OCI-LY3 (cell line): ENCODE measurements around the gene ESD.

Source experiments
- H2AFZ ChIP-seq: fragments of 200-600, 300-600 bp; shearing (Covaris generic); 2 replicates; pipeline ENCODE4 v1.6.0; 2014; ENCODE audit warnings: antibody characterized with exemption, low read depth, low read length
- H3K27ac ChIP-seq: fragments of 200-600, 300-600 bp; sonication (generic); 2 replicates; pipeline ENCODE4 v1.5.1; 2014; ENCODE audit warnings: mild to moderate bottlenecking, low read length, moderate library complexity, mixed read lengths
- H3K27me3 ChIP-seq: fragments of 200-600, 300-600 bp; sonication (generic); 2 replicates; pipeline ENCODE4 v1.6.1; 2014; ENCODE audit warnings: low read depth, low read length, mixed read lengths
- H3K36me3 ChIP-seq: fragments of 200-600, 300-600 bp; sonication (generic); replicated peaks from 2 replicates; pipeline ENCODE3; 2014; ENCODE audit warnings: low read depth, low read length, mixed read lengths
- H3K4me1 ChIP-seq: fragments of 300-600, 200-600 bp; sonication (generic); 2 replicates; pipeline ENCODE4 v1.6.1; 2014; ENCODE audit warnings: low read length, mixed read lengths
- H3K4me2 ChIP-seq: fragments of 200-600, 300-600 bp; sonication (generic); 2 replicates; pipeline ENCODE4 v1.6.1; 2014; ENCODE audit warnings: low read length, mixed read lengths
- H3K4me3 ChIP-seq: fragments of 300-600, 200-600 bp; sonication (generic); 2 replicates; pipeline ENCODE4 v1.5.1; 2014; ENCODE audit warnings: antibody characterized with exemption, mild to moderate bottlenecking, low read length, moderate library complexity
- H3K79me2 ChIP-seq: fragments of 300-600, 200-600 bp; shearing (Covaris generic); 2 replicates; pipeline ENCODE4 v1.6.1; 2014; ENCODE audit warnings: mild to moderate bottlenecking, low read length, mixed read lengths
- H3K9ac ChIP-seq: fragments of 300-600, 200-600 bp; shearing (Covaris generic); 2 replicates; pipeline ENCODE4 v1.6.0; 2014; ENCODE audit warnings: mild to moderate bottlenecking, low read length, moderate library complexity
- H3K9me3 ChIP-seq: fragments of 200-600, 300-600 bp; shearing (Covaris generic); 2 replicates; pipeline ENCODE4 v1.6.1; 2014; ENCODE audit warnings: low read length, mixed read lengths; ENCODE audit not compliant: insufficient read depth
- H4K20me1 ChIP-seq: fragments of 200-600, 300-600 bp; sonication (generic); 2 replicates; pipeline ENCODE4 v1.6.1; 2016; ENCODE audit warnings: low read length, mixed read lengths; ENCODE audit not compliant: insufficient read depth
- CTCF ChIP-seq: fragments of 200-600, 300-600 bp; sonication (generic); IDR thresholded peaks from 2 replicates; pipeline ENCODE4 v1.5.1; 2014; ENCODE audit warnings: antibody characterized with exemption, low read length, low read depth
- EZH2phosphoT487 ChIP-seq: fragments of 200-600 bp; shearing (Covaris generic); IDR thresholded peaks from 2 replicates; pipeline ENCODE4 v1.6.1; 2018; ENCODE audit warnings: antibody characterized with exemption, mixed run types, low read depth

Gene ESD

GRCh38 chr13:46801858-46802257 is 4.9 kb upstream of the ESD start:
- no peak overlapping the region for H2AFZ ChIP-seq
- TF ChIP-seq CTCF (no peak), EZH2phosphoT487 (no peak)
- H3K4me1 ChIP-seq: peaks cover 11% of the 10 kb centered on the region
- H3K36me3 ChIP-seq: no peaks in the 10 kb centered on the region
- H3K27me3 ChIP-seq: no peaks in the 10 kb centered on the region
- H4K20me1 ChIP-seq: no peaks in the 10 kb centered on the region
- H3K9ac ChIP-seq: no peak overlapping the region
- peaks cover 1% of the 10 kb centered on the region for H3K79me2 ChIP-seq
- H3K4me2 ChIP-seq: no peak overlapping the region
- H3K9me3 ChIP-seq: no peaks in the 10 kb centered on the region
- H3K4me3 ChIP-seq: no peak overlapping the region
- H3K27ac ChIP-seq: no peak overlapping the region

- Histone ChIP-seq H3K27ac (no peak overlapping the region), H3K27me3 (no peaks in the 10 kb centered on the region), H3K36me3 (peaks cover 3% of the 10 kb centered on the region), H2AFZ (no peak overlapping the region), H4K20me1 (no peaks in the 10 kb centered on the region), H3K4me1 (peaks cover 21% of the 10 kb centered on the region), H3K4me2 (no peak overlapping the region), H3K4me3 (no peak overlapping the region), H3K9me3 (no peaks in the 10 kb centered on the region), H3K79me2 (peaks cover 28% of the 10 kb centered on the region), H3K9ac (no peak overlapping the region)
- TF ChIP-seq EZH2phosphoT487 (no peak), CTCF (no peak)
Observed at GRCh38 chr13:46799139-46799538, 2.2 kb upstream of the ESD start.

- Histone ChIP-seq H3K36me3 (peaks cover 7% of the 10 kb centered on the region), H3K4me3 (peak overlapping the region; percentile 87), H3K79me2 (peaks cover 43% of the 10 kb centered on the region), H3K27me3 (no peaks in the 10 kb centered on the region), H3K9ac (peak overlapping the region; percentile 98), H2AFZ (peak overlapping the region; percentile 64), H3K27ac (peak overlapping the region; percentile 77), H4K20me1 (no peaks in the 10 kb centered on the region), H3K4me2 (peak overlapping the region; percentile 71), H3K9me3 (no peaks in the 10 kb centered on the region), H3K4me1 (peaks cover 21% of the 10 kb centered on the region)
- TF ChIP-seq CTCF: no peak
- no peak for TF ChIP-seq EZH2phosphoT487
Observed at GRCh38 chr13:46797501-46798237, 708 bp upstream of the ESD start.

- Histone ChIP-seq H3K4me2 (peak overlapping the region; percentile 71), H3K79me2 (peaks cover 49% of the 10 kb centered on the region), H3K9me3 (no peaks in the 10 kb centered on the region), H3K27ac (peak overlapping the region; percentile 77), H3K4me3 (peak overlapping the region; percentile 87), H4K20me1 (no peaks in the 10 kb centered on the region), H2AFZ (peak overlapping the region; percentile 79; the same call in 1 of the 2 replicates), H3K4me1 (peaks cover 21% of the 10 kb centered on the region), H3K9ac (peak overlapping the region; percentile 98), H3K36me3 (peaks cover 14% of the 10 kb centered on the region), H3K27me3 (no peaks in the 10 kb centered on the region)
- no peak for TF ChIP-seq EZH2phosphoT487
- TF ChIP-seq CTCF: no peak
Observed at GRCh38 chr13:46796129-46796514, 839 bp downstream of the ESD start.
